H9 (cell line): ENCODE measurements around the gene CORIN. TPM values are rescaled to one million over a fixed set of nuclear protein-coding genes. Genes with fewer than 3 reads are reported as not detected.

Experiments
- DNase-seq: peaks from one replicate; pipeline ENCODE4 v3.0.0-alpha.2; 2017
- H2AFZ ChIP-seq: one replicate; pipeline ENCODE4 v1.6.1; 2013; ENCODE audit warnings: mild to moderate bottlenecking, low read length, control low read depth, moderate library complexity
- H2AK5ac ChIP-seq: 2 replicates; pipeline ENCODE4 v1.6.1; 2013; ENCODE audit warnings: low read length, control low read depth, mixed read lengths; ENCODE audit not compliant: insufficient read length
- H2BK120ac ChIP-seq: one replicate; pipeline ENCODE4 v1.6.1; 2013; ENCODE audit warnings: low read depth, mild to moderate bottlenecking, low read length, control low read depth, inconsistent platforms; ENCODE audit not compliant: poor library complexity, severe bottlenecking
- H2BK12ac ChIP-seq: 2 replicates; pipeline ENCODE4 v1.6.1; 2013; ENCODE audit warnings: low read length, control low read depth, mixed read lengths, low read depth; ENCODE audit not compliant: insufficient read length
- H2BK15ac ChIP-seq: 2 replicates; pipeline ENCODE4 v1.6.1; 2013; ENCODE audit warnings: low read depth, low read length, control low read depth
- H2BK20ac ChIP-seq: one replicate; pipeline ENCODE4 v1.6.1; 2013; ENCODE audit warnings: low read depth, mild to moderate bottlenecking, low read length, control low read depth, inconsistent platforms; ENCODE audit not compliant: poor library complexity, severe bottlenecking
- H2BK5ac ChIP-seq: 2 replicates; pipeline ENCODE4 v1.6.1; 2013; ENCODE audit warnings: low read length, control low read depth, mixed read lengths; ENCODE audit not compliant: insufficient read length
- H3K14ac ChIP-seq: 2 replicates; pipeline ENCODE4 v1.6.1; 2013; ENCODE audit warnings: low read length, control low read depth; ENCODE audit not compliant: insufficient read depth
- H3K18ac ChIP-seq: 2 replicates; pipeline ENCODE4 v1.6.1; 2013; ENCODE audit warnings: low read depth, mild to moderate bottlenecking, mixed read lengths, low read length, control low read depth; ENCODE audit not compliant: insufficient read length
- H3K23ac ChIP-seq: 2 replicates; pipeline ENCODE4 v1.6.1; 2013; ENCODE audit warnings: low read length, control low read depth, mixed read lengths, low read depth; ENCODE audit not compliant: insufficient read length
- H3K23me2 ChIP-seq: 2 replicates; pipeline ENCODE4 v1.6.1; 2013; ENCODE audit warnings: low read depth, mild to moderate bottlenecking, mixed read lengths, low read length, control low read depth; ENCODE audit not compliant: insufficient read length, poor library complexity, severe bottlenecking
- H3K27ac ChIP-seq: 2 replicates; pipeline ENCODE4 v1.5.1; 2013; ENCODE audit warnings: low read length, control low read depth, mixed read lengths, low read depth; ENCODE audit not compliant: insufficient read length
- H3K27me3 ChIP-seq: 2 replicates; pipeline ENCODE4 v1.6.1; 2013; ENCODE audit warnings: low read length, control low read depth, inconsistent platforms; ENCODE audit not compliant: insufficient read depth
- H3K4ac ChIP-seq: 2 replicates; pipeline ENCODE4 v1.6.1; 2013; ENCODE audit warnings: low read depth, mild to moderate bottlenecking, control low read depth, inconsistent platforms, low read length, moderate library complexity
- H3K4me1 ChIP-seq: 2 replicates; pipeline ENCODE4 v1.6.1; 2013; ENCODE audit warnings: low read length, control low read depth, inconsistent platforms; ENCODE audit not compliant: insufficient read depth
- H3K4me2 ChIP-seq: 2 replicates; pipeline ENCODE4 v1.6.1; 2013; ENCODE audit warnings: low read length, control low read depth, mixed read lengths; ENCODE audit not compliant: insufficient read length, insufficient read depth
- H3K56ac ChIP-seq: 2 replicates; pipeline ENCODE4 v1.6.1; 2013; ENCODE audit warnings: low read depth, mild to moderate bottlenecking, mixed read lengths, low read length, control low read depth; ENCODE audit not compliant: insufficient read length
- H3K79me1 ChIP-seq: 2 replicates; pipeline ENCODE4 v1.6.1; 2013; ENCODE audit warnings: low read depth, mild to moderate bottlenecking, moderate library complexity, low read length, control low read depth, inconsistent platforms; ENCODE audit not compliant: insufficient read depth, poor library complexity, severe bottlenecking
- H3K79me2 ChIP-seq: 2 replicates; pipeline ENCODE4 v1.6.1; 2013; ENCODE audit warnings: low read length, control low read depth, inconsistent platforms; ENCODE audit not compliant: insufficient read depth
- H3K9ac ChIP-seq: 2 replicates; pipeline ENCODE4 v1.6.1; 2013; ENCODE audit warnings: low read length, control low read depth, mixed read lengths; ENCODE audit not compliant: insufficient read length; ENCODE audit errors: extremely low read depth
- H3K9me3 ChIP-seq: one replicate; pipeline ENCODE4 v1.6.1; 2013; ENCODE audit warnings: low read depth, low read length, inconsistent platforms; ENCODE audit not compliant: control insufficient read depth
- H3T11ph ChIP-seq: one replicate; pipeline ENCODE4 v1.6.1; 2013; ENCODE audit warnings: mild to moderate bottlenecking, low read length, control low read depth, inconsistent platforms
- H4K20me1 ChIP-seq: one replicate; pipeline ENCODE4 v1.6.1; 2013; ENCODE audit not compliant: control insufficient read depth, insufficient read length, insufficient read depth
- H4K5ac ChIP-seq: 2 replicates; pipeline ENCODE4 v1.6.1; 2013; ENCODE audit warnings: low read depth, mild to moderate bottlenecking, mixed read lengths, low read length, control low read depth; ENCODE audit not compliant: insufficient read length
- H4K8ac ChIP-seq: replicated peaks from 2 replicates; pipeline ENCODE4 v1.6.1; 2013; ENCODE audit warnings: low read length, control low read depth, mixed read lengths, low read depth; ENCODE audit not compliant: insufficient read length
- H4K91ac ChIP-seq: 2 replicates; pipeline ENCODE4 v1.6.1; 2013; ENCODE audit warnings: low read depth, mild to moderate bottlenecking, moderate library complexity, mixed read lengths, low read length, control low read depth; ENCODE audit not compliant: insufficient read length
- H3K27ac Mint-ChIP-seq, 3 experiments: 2 replicates in 2 of 3; 3 replicates in 1 of 3; pipeline ENCODE4 v1.8.0; 2020 to 2021; ENCODE audit warnings: mixed read lengths in 3 of 3, mild to moderate bottlenecking in 1 of 3, moderate library complexity in 1 of 3
- H3K27me3 Mint-ChIP-seq: 2 replicates; pipeline ENCODE4 v1.8.0; 2021; ENCODE audit warnings: low read depth, mild to moderate bottlenecking, moderate library complexity, mixed read lengths
- H3K36me3 Mint-ChIP-seq, 3 experiments: 2 replicates in 2 of 3; 3 replicates in 1 of 3; pipeline ENCODE4 v1.8.0; 2020 to 2021; ENCODE audit warnings: low read depth in 3 of 3, mixed read lengths in 3 of 3; ENCODE audit not compliant: insufficient read depth in 1 of 3
- H3K4me1 Mint-ChIP-seq, 2 experiments: 2 replicates each; pipeline ENCODE4 v1.8.0; 2020; ENCODE audit warnings: mixed read lengths in 2 of 2
- H3K4me3 Mint-ChIP-seq, 2 experiments: 2 replicates in 1 of 2; 3 replicates in 1 of 2; pipeline ENCODE4 v1.8.0; 2020 to 2021; ENCODE audit warnings: mild to moderate bottlenecking in 2 of 2, mixed read lengths in 2 of 2, moderate library complexity in 1 of 2
- H3K9me3 Mint-ChIP-seq, 2 experiments: 2 replicates in 1 of 2; 3 replicates in 1 of 2; pipeline ENCODE4 v1.8.0; 2020; ENCODE audit warnings: mild to moderate bottlenecking in 2 of 2, mixed read lengths in 2 of 2, moderate library complexity in 1 of 2
- total RNA-seq: library from RNA; stranded (reverse); gene quantifications from 2 replicates; pipeline ENCODE4 v1.2.1, GENCODE V29; 2021
- TF ChIP-seq, protein P1 (sequence below): fragments of 200-600 bp; sonication (generic); conservative IDR thresholded peaks from 3 replicates; pipeline ENCODE4 v1.8.0; 2021; ENCODE audit warnings: antibody characterized with exemption, mild to moderate bottlenecking

Gene CORIN
- total RNA-seq, 1 experiment from 2014 or later: 0.39 TPM

DNA sequence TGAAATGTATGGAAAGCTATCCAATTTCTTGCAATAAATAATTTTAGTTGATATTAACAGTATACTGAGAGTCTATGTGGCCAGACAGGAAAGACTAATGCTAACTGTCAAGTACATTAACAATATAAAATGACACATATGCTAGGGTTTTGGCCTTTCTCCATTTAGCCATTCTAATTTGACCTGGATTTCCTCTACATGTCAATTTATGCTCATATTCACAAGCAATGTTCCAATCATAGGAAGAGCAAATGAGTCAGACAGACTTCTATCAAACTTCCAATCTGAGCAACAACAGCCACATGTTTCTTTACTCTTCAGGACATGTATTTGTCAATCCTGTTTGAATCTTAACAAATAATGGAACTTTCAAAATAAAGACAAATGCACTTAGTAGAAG, 53.6 kb downstream of the CORIN start:
- H2AK5ac ChIP-seq: no peak overlapping the region
- no peak overlapping the region for H3K4ac ChIP-seq
- H3K79me1 ChIP-seq: no peaks in the 10 kb centered on the region
- H3K9ac ChIP-seq: no peak overlapping the region
- no peak overlapping the region for H2BK20ac ChIP-seq
- no peak overlapping the region for H3K4me3 Mint-ChIP-seq
- no peaks in the 10 kb centered on the region for H3K4me1 Mint-ChIP-seq
- no peak overlapping the region for H3K23ac ChIP-seq
- H3K9me3 Mint-ChIP-seq: no peaks in the 10 kb centered on the region; a peak in 1 of 5 replicates
- no peak overlapping the region for H3K27ac ChIP-seq
- H3T11ph ChIP-seq: no peak overlapping the region
- H3K56ac ChIP-seq: no peak overlapping the region
- TF ChIP-seq, protein P1, sequence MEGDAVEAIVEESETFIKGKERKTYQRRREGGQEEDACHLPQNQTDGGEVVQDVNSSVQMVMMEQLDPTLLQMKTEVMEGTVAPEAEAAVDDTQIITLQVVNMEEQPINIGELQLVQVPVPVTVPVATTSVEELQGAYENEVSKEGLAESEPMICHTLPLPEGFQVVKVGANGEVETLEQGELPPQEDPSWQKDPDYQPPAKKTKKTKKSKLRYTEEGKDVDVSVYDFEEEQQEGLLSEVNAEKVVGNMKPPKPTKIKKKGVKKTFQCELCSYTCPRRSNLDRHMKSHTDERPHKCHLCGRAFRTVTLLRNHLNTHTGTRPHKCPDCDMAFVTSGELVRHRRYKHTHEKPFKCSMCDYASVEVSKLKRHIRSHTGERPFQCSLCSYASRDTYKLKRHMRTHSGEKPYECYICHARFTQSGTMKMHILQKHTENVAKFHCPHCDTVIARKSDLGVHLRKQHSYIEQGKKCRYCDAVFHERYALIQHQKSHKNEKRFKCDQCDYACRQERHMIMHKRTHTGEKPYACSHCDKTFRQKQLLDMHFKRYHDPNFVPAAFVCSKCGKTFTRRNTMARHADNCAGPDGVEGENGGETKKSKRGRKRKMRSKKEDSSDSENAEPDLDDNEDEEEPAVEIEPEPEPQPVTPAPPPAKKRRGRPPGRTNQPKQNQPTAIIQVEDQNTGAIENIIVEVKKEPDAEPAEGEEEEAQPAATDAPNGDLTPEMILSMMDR: no peak
- no peak overlapping the region for H3K14ac ChIP-seq
- no peak overlapping the region for H3K27ac Mint-ChIP-seq
- H4K5ac ChIP-seq: no peak overlapping the region
- no peak for DNase-seq
- H4K91ac ChIP-seq: no peak overlapping the region
- no peak overlapping the region for H3K18ac ChIP-seq
- no peak overlapping the region for H2BK12ac ChIP-seq
- H2BK120ac ChIP-seq: no peak overlapping the region
- no peaks in the 10 kb centered on the region for H3K36me3 Mint-ChIP-seq
- no peak overlapping the region for H2BK15ac ChIP-seq
- no peak overlapping the region for H4K8ac ChIP-seq
- no peaks in the 10 kb centered on the region for H4K20me1 ChIP-seq
- no peak overlapping the region for H3K4me2 ChIP-seq
- no peaks in the 10 kb centered on the region for H3K27me3 ChIP-seq
- H2BK5ac ChIP-seq: no peak overlapping the region
- no peaks in the 10 kb centered on the region for H3K4me1 ChIP-seq
- no peaks in the 10 kb centered on the region for H3K79me2 ChIP-seq
- H3K27me3 Mint-ChIP-seq: no peaks in the 10 kb centered on the region
- H3K9me3 ChIP-seq: no peaks in the 10 kb centered on the region
- no peak overlapping the region for H2AFZ ChIP-seq
- no peaks in the 10 kb centered on the region for H3K23me2 ChIP-seq
